Measurements from ENCODE around the gene ATP13A4. TPM values are rescaled to one million over a fixed set of nuclear protein-coding genes. Genes with fewer than 3 reads are reported as not detected.

Gene ATP13A4
- total RNA-seq, 1 donor from 2014 or later = 0.27 TPM

GRCh38 chr3:193522473-193522872 lies 32.2 kb downstream of the ATP13A4 start:
- TF ChIP-seq CTCF (IDR thresholded peaks at IDR 0.05) = no peak
- Mint-ChIP-seq H3K27me3 (ENCODE audit: unreplicated experiment) (no peaks in the 10 kb centered on the region), H3K27ac (ENCODE audit: unreplicated experiment) (no peak overlapping the region), H3K9me3 (ENCODE audit: unreplicated experiment) (no peaks in the 10 kb centered on the region), H3K36me3 (ENCODE audit: unreplicated experiment) (no peaks in the 10 kb centered on the region), H3K4me3 (ENCODE audit: unreplicated experiment) (no peak overlapping the region), H3K4me1 (ENCODE audit: unreplicated experiment) (no peaks in the 10 kb centered on the region)
- no peak for DNase-seq (ENCODE audit: extremely low spot score, unreplicated experiment)

- Mint-ChIP-seq H3K4me1 (ENCODE audit: unreplicated experiment) (no peaks in the 10 kb centered on the region), H3K36me3 (ENCODE audit: unreplicated experiment) (no peaks in the 10 kb centered on the region), H3K9me3 (ENCODE audit: unreplicated experiment) (no peaks in the 10 kb centered on the region), H3K27me3 (ENCODE audit: unreplicated experiment) (no peaks in the 10 kb centered on the region), H3K4me3 (ENCODE audit: unreplicated experiment) (no peak overlapping the region), H3K27ac (ENCODE audit: unreplicated experiment) (no peak overlapping the region)
- DNase-seq (ENCODE audit: extremely low spot score, unreplicated experiment) = no peak
- no peak for TF ChIP-seq CTCF (IDR thresholded peaks at IDR 0.05)
Measured at GRCh38 chr3:193520738-193521137, 34.0 kb downstream of the ATP13A4 start.

DNA sequence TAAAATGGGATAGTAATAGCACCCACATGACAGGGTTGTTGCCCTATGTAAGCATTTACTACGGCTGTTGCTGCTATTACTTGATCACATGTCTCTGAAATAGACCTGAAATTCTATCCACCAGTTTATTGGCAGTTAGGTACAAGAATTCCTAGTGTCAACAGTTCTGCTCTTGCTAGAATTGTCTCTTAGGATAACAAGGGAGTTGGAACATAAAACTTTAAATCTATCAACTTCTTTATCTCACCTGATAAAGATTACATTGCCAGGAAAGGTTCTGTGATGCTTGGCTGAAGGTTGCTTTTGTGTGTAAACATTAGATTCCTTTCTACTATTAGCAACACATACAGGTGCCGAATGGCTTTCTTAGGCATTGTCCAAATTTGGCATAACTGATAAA lies 38.7 kb downstream of the ATP13A4 start:
- H3K4me1 Mint-ChIP-seq (ENCODE audit: unreplicated experiment) = no peaks in the 10 kb centered on the region
- no peak overlapping the region for H3K27ac Mint-ChIP-seq (ENCODE audit: unreplicated experiment)
- H3K36me3 Mint-ChIP-seq (ENCODE audit: unreplicated experiment) = no peaks in the 10 kb centered on the region

DNA sequence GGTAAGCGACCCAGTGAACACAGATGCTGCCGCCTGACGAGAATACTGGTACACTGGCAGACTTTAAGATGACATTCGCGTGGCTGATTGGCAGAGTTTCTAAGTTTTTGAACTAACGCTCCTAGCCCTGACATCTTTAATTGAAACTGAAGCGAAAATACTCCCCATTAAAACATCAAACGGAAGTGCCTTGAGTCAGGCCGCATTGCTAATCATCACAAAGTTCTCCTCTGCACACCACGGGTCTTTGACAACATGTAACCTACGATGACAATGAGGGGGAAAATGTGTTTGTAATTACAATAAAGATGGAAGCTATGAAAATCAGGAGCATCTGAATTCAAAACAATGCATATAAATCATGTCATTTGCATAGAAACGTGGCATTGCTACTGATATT lies 44.5 kb downstream of the ATP13A4 start:
- Mint-ChIP-seq H3K9me3 (ENCODE audit: unreplicated experiment) (no peaks in the 10 kb centered on the region), H3K36me3 (ENCODE audit: unreplicated experiment) (no peaks in the 10 kb centered on the region), H3K27me3 (ENCODE audit: unreplicated experiment) (peaks cover 5% of the 10 kb centered on the region), H3K4me3 (ENCODE audit: unreplicated experiment) (no peak overlapping the region), H3K27ac (ENCODE audit: unreplicated experiment) (no peak overlapping the region), H3K4me1 (ENCODE audit: unreplicated experiment) (no peaks in the 10 kb centered on the region)
- TF ChIP-seq CTCF (IDR thresholded peaks at IDR 0.05) = no peak
- DNase-seq (ENCODE audit: extremely low spot score, unreplicated experiment) = no peak

More for the DNA sequence above, 38.7 kb downstream of the ATP13A4 start:
- H3K27me3 Mint-ChIP-seq (ENCODE audit: unreplicated experiment) = no peaks in the 10 kb centered on the region
- H3K4me3 Mint-ChIP-seq (ENCODE audit: unreplicated experiment) = no peak overlapping the region
- TF ChIP-seq CTCF (IDR thresholded peaks at IDR 0.05) = no peak
- H3K9me3 Mint-ChIP-seq (ENCODE audit: unreplicated experiment) = no peaks in the 10 kb centered on the region
- no peak for DNase-seq (ENCODE audit: extremely low spot score, unreplicated experiment)

GRCh38 chr3:193509103-193509965 lies 45.4 kb downstream of the ATP13A4 start:
- H3K27ac Mint-ChIP-seq (ENCODE audit: unreplicated experiment) = no peak overlapping the region
- TF ChIP-seq CTCF (IDR thresholded peaks at IDR 0.05) = no peak

More at GRCh38 chr3:193509103-193509965, 45.4 kb downstream of the ATP13A4 start:
- H3K27me3 Mint-ChIP-seq (ENCODE audit: unreplicated experiment) = peaks cover 5% of the 10 kb centered on the region
- H3K4me1 Mint-ChIP-seq (ENCODE audit: unreplicated experiment) = no peaks in the 10 kb centered on the region
- H3K4me3 Mint-ChIP-seq (ENCODE audit: unreplicated experiment) = no peak overlapping the region
- DNase-seq (ENCODE audit: extremely low spot score, unreplicated experiment) = no peak
- no peaks in the 10 kb centered on the region for H3K36me3 Mint-ChIP-seq (ENCODE audit: unreplicated experiment)
- H3K9me3 Mint-ChIP-seq (ENCODE audit: unreplicated experiment) = no peaks in the 10 kb centered on the region

All from osteocyte (in vitro differentiated cells).